ENCODE measurements around the gene CEP85.

Gene CEP85

GRCh38 chr1:26317612-26318337, 83.8 kb downstream of the CEP85 start, which contains the start of gene CD52:
Gene CD52, plus strand, starts transcription at chr1:26317958. Its CDS starts 60 bp downstream, at chr1:26318018.
- no peak for FAIRE-seq

GRCh38 chr1:26318338-26319064, 84.5 kb downstream of the CEP85 start:
- no peak for FAIRE-seq

- FAIRE-seq: no peak
Measured at GRCh38 chr1:26320896-26321295, 86.9 kb downstream of the CEP85 start.

GRCh38 chr1:26321315-26322041, 87.5 kb downstream of the CEP85 start:
- no peak for FAIRE-seq

- FAIRE-seq: no peak
Measured at GRCh38 chr1:26322042-26322331, 88.0 kb downstream of the CEP85 start.

- no peak for FAIRE-seq
Measured at GRCh38 chr1:26323382-26323781, 89.4 kb downstream of the CEP85 start.

- FAIRE-seq: no peak
Measured at GRCh38 chr1:26324550-26324949, 90.5 kb downstream of the CEP85 start.

GRCh38 chr1:26327956-26328362, 94.0 kb downstream of the CEP85 start:
- no peak for FAIRE-seq

All from islet of Langerhans (tissue), 1 donor.